ENCODE results near the gene NR2E1.

DNA sequence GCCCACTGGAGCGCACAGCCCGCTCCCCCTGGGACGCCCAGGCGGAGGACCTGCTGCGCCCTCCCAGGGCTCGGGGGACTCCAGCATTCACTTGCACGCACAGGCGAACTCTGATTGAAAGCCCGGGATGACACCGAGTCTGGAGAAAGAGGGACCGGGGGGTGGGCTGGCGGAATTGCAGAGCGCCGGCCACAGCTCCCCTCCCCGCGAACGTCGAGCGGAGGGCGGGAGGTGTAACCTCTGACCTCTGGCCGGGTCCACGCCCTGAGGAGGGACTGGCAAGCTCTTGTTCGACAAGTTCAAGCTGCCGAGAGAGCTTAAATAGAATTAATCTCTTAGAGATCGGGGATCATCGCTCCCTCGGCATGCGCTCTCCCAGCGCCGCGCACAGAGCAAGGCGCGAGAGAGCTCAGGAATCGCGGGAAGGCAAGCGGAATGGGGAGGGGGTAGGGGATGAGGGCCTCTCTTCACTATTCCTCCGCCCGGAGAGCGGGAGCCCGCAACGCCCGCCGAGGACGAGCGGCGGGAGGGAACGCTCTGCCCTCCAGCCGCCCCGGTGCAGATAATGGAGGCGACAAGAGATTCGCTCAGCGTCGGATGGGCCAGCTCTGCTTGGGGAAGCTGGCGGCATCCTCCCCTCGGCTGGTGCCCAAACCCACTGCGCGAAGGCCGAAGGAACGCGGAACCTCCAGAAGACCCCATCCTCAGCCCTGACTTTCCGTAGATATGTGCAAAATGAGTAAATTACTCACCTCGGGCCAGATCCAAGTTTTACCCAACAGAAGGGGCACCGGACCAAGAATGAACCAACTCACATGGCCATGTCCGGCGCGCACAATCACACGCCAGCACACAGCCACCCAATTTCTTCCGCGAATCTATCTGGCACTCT lies 761 bp upstream of the NR2E1 start:
- TF ChIP-seq EP300 (IDR thresholded peaks at IDR 0.05) (no peak), POLR2A (IDR thresholded peaks at IDR 0.05) (no peak)

All from upper lobe of left lung (tissue), 4 donors.